GM18511 (cell line): ENCODE data around the gene THSD7A.
"Not testable (repeated sequence)": the region's sequence is repeated elsewhere in the genome, so short reads cannot be mapped to it uniquely, and the experiment has no call there.

Experiments used
- ATAC-seq: cut with Tn5 transposase; IDR thresholded peaks from one replicate; pipeline ENCODE4 v1.9.1; 2021; ENCODE audit warnings: mild to moderate bottlenecking, moderate library complexity; ENCODE audit not compliant: unreplicated experiment

Gene THSD7A

GRCh38 chr7:11524476-11525397 lies 307.3 kb downstream of the THSD7A start:
- no peak for ATAC-seq

- not testable (repeated sequence) for ATAC-seq
Observed at GRCh38 chr7:11521964-11522499, 310.0 kb downstream of the THSD7A start.

GRCh38 chr7:11517853-11518252 lies 314.1 kb downstream of the THSD7A start:
- ATAC-seq, result no peak

- no peak for ATAC-seq
Observed at GRCh38 chr7:11516328-11516727, 315.7 kb downstream of the THSD7A start.

DNA sequence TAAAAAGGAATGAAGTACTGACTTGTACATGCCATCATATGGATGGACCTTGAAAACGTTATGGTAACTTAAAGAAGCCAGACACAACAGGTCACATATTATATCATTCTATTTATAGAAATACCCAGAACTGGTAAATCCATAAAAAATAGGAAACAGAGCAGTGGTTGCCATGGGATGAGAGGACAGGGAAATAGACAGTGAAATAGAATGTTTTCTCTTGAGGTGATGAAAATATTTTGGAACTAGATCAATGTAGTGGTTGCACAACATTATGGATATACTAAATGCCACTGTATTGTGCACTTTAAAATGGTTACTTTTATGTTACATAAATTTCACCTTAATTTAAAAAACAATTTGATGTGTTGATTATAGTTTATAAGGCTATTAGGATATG lies 318.5 kb downstream of the THSD7A start:
- no peak for ATAC-seq

- ATAC-seq, result no peak
Observed at GRCh38 chr7:11507929-11508328, 324.1 kb downstream of the THSD7A start.

DNA sequence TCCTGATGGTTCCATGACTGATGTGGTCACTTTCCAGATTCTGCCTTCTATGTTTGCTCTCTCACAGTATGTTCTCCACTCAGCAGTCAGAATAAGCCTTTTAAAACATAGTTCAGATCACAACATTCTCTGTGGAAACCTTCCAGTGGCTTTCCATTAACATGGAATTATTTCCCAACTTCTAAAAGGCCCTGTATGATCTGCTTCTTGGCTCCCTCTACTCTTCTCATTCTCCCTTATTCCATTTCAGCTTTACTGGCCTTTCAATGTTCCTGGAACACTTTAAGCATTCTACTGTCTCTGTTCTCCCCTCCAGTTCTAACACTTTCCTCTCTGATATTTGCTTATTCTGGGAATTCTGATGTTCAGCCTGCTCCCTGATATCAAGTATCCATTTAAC lies 325.6 kb downstream of the THSD7A start:
- ATAC-seq, result no peak

- ATAC-seq, result no peak
Observed at GRCh38 chr7:11505471-11505985, 326.5 kb downstream of the THSD7A start.

DNA sequence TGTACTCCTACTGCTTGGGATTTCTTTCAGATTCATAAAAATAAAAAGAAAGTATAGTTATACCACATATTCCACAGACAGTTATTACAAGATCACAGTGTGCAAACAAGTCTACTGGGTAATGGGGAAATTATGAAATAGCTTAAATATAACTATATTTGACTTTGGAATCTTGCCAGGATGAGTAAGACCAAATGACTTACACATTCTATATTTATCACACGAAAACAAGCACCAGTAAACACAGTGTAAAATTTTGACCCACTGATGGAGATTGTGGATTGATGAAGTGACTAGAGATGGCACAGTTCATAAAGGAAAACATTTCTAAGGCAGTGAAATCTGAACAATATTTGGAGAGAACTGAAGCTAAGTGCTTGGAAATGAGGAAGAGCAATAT lies 339.7 kb downstream of the THSD7A start:
- no peak for ATAC-seq

DNA sequence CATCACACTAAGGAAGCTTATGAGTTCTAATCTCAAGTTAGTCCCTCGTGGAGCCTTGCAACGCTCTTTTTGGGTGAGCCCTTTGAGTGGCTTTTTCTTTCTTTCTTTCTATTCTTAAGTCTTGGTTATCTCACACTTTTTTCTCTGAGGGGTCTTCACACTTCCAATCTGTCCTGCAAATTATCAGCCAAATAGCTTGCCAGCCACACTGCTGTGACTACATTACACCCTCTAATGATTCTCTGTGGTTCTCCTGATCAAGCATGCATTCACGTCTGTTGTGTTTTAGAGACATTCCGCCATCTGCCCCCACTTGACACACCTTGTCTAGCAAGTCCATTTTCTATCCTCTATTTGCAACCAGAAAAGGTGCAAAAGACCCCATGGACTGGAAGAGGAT lies 340.2 kb downstream of the THSD7A start:
- no peak for ATAC-seq

GRCh38 chr7:11489280-11489679 lies 342.7 kb downstream of the THSD7A start:
- ATAC-seq, result no peak

DNA sequence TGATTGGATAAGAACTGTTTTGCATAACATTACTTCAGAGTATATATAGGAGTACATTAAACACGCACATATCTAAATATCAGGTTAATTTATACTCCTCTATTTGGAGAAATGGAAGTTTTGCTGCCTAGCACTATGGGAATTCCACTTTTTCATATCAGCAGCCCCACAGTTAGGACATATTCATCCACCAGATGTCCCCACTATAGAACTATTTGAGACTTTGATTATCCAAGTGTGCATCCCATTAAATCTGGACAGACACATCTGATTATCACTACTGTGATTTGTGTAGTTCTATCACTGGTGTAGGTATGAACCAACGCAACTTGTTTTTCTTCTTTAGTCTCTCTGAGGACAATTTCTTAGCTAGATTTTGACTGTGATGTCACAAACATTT lies 345.7 kb downstream of the THSD7A start:
- no peak for ATAC-seq

- no peak for ATAC-seq
Observed at GRCh38 chr7:11485636-11486035, 346.4 kb downstream of the THSD7A start.

- ATAC-seq, result no peak
Observed at GRCh38 chr7:11480143-11480542, 351.9 kb downstream of the THSD7A start.

DNA sequence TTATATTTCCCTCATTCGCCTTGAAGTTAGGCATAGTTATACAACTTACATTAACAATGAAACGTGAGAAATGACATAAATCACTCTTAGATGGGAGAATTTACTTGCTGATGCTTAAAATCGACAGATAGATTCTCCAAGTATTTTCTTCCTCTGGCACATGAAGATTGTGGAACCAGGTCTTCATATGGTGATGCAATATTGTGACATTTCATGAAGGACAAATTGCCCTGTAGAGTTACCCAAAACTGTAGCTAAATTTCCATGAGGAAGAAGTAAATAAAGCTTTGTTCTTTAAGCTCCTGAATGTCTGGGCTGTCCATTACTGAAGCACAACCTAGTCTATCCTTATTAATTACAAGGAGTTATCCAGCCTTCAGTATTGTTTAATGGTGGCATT lies 353.1 kb downstream of the THSD7A start:
- no peak for ATAC-seq

GRCh38 chr7:11478426-11478825 lies 353.6 kb downstream of the THSD7A start:
- no peak for ATAC-seq

GRCh38 chr7:11474902-11475585 lies 357.0 kb downstream of the THSD7A start:
- no peak for ATAC-seq

GRCh38 chr7:11473807-11474424 lies 358.1 kb downstream of the THSD7A start:
- ATAC-seq, result no peak

DNA sequence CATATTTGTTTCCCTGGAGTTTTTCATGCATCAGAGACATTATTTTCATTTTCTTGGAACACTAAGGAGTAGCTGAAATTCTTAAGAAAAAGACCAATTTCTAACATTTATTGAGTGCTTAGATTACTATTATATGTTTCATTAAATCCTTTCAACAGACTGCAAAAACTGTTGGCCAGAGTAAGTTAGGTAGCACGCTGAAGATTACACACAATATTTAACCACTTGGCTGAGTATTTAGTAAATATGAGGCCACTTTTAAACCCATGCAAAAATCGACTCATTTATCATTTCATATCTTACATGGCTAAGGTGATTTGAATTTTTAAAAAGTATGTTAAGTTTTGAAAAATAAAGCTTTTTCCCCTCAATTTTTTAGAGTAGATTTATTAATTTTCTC lies 358.8 kb downstream of the THSD7A start:
- ATAC-seq, result no peak

DNA sequence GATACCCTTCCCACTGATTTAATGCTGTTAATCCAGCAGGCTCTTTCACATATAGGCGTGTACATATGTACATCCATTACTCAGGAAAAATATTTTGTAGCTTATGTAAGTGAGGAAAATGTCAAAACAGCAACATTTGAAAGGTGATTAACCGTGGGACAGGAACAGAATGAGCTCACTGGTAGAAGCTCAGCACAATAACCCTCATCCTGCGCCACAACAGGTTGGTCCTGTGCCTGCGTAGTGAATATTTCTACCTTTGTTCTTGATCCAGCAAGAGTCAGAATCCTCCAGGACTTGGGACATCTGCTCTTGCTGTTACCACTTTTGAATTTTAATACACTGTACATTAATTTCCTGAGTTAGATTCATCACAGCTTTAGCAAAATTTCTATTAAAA lies 359.4 kb downstream of the THSD7A start:
- no peak for ATAC-seq

- no peak for ATAC-seq
Observed at GRCh38 chr7:11471255-11471654, 360.7 kb downstream of the THSD7A start.
